NCI-H2107 treated with DMSO at 0.1 percent for 48 hours (cell line): ENCODE data around the gene GSG1L.

Experiments used
- DNase-seq: peaks from one replicate; lab custom pipeline; 2025; ENCODE audit not compliant: unreplicated experiment; lab: John Stamatoyannopoulos, UW

GSG1L gene

GRCh38 chr16:28027055-28027454 lies 36.5 kb downstream of the GSG1L start:
- DNase-seq, result no peak

GRCh38 chr16:28025631-28026030 lies 37.9 kb downstream of the GSG1L start:
- DNase-seq, result no peak

GRCh38 chr16:28019218-28019617 lies 44.3 kb downstream of the GSG1L start:
- no peak for DNase-seq

GRCh38 chr16:28014851-28015250 lies 48.7 kb downstream of the GSG1L start:
- DNase-seq, result no peak

GRCh38 chr16:28013878-28014277 lies 49.6 kb downstream of the GSG1L start:
- DNase-seq, result no peak

- DNase-seq, result no peak
These were observed 50.1 kb downstream of the GSG1L start for GRCh38 chr16:28013392-28013791.

- DNase-seq, result no peak
These were observed 51.5 kb downstream of the GSG1L start for GRCh38 chr16:28011971-28012445.

GRCh38 chr16:28011223-28011622 lies 52.3 kb downstream of the GSG1L start:
- no peak for DNase-seq

GRCh38 chr16:28010671-28011070 lies 52.8 kb downstream of the GSG1L start:
- DNase-seq, result no peak

GRCh38 chr16:28009586-28010373 lies 53.7 kb downstream of the GSG1L start:
- no peak for DNase-seq

GRCh38 chr16:28003923-28004322 lies 59.6 kb downstream of the GSG1L start:
- DNase-seq, result no peak

GRCh38 chr16:28003021-28003865 lies 60.3 kb downstream of the GSG1L start:
- no peak for DNase-seq

GRCh38 chr16:28001642-28002041 lies 61.9 kb downstream of the GSG1L start:
- no peak for DNase-seq

GRCh38 chr16:28001184-28001583 lies 62.3 kb downstream of the GSG1L start:
- no peak for DNase-seq

- DNase-seq, result no peak
These were observed 63.0 kb downstream of the GSG1L start for GRCh38 chr16:28000314-28001169.

- no peak for DNase-seq
These were observed 63.8 kb downstream of the GSG1L start for GRCh38 chr16:27999687-28000086.

- DNase-seq, result no peak
These were observed 68.1 kb downstream of the GSG1L start for GRCh38 chr16:27995378-27995777.

- DNase-seq, result no peak
These were observed 68.8 kb downstream of the GSG1L start for GRCh38 chr16:27994686-27995085.

GRCh38 chr16:27993587-27993986 lies 69.9 kb downstream of the GSG1L start:
- no peak for DNase-seq

- DNase-seq, result no peak
These were observed 71.6 kb downstream of the GSG1L start for GRCh38 chr16:27991876-27992275.

- no peak for DNase-seq
These were observed 77.5 kb downstream of the GSG1L start for GRCh38 chr16:27985981-27986380.
